ENCODE measurements around the gene KLF15. TPM values are rescaled to one million over a fixed set of nuclear protein-coding genes. Genes with fewer than 3 reads are reported as not detected.

Gene KLF15
- total and polyA plus RNA-seq, 4 experiments from 2014 or later: 0.67 to 0.72 TPM; not detected in 2

DNA sequence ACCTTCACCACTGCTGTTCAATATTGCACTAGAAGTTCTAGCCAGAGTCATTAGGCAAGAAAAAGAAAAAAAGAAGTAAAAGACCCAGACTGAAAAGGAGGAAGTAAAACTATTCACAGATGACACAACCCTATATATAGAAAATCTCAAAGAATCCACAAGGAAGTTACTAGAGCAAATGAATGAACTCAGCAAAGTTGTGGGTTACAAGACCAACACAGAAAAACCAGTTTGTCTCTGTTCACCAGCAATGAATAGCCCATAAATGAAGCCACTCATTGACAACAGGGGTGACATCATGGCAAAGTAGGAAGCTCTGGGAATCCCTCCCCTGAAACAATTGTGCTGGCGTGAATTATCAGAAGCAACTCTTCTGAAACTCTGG is 42.1 kb upstream of the KLF15 start:
- H3K4me3 Mint-ChIP-seq: no peak overlapping the region
- no peak overlapping the region for H3K4me3 ChIP-seq (ENCODE audit: low read length in 2 of 2)
- no peak overlapping the region for H3K27ac ChIP-seq (ENCODE audit: low read depth, low read length)
- no peaks in the 10 kb centered on the region for H3K4me1 Mint-ChIP-seq
- H3K4me1 ChIP-seq (ENCODE audit: insufficient read depth, low read length): no peaks in the 10 kb centered on the region
- CTCF ChIA-PET (ENCODE audit: partially characterized antibody): no interaction called here
- POLR2A ChIA-PET (ENCODE audit: partially characterized antibody): no interaction called here
- no peak for DNase-seq
- H3K27ac Mint-ChIP-seq: no peak overlapping the region
- H3K27me3 ChIP-seq (ENCODE audit: insufficient read depth, low read length): no peaks in the 10 kb centered on the region
- no peaks in the 10 kb centered on the region for H3K9me3 ChIP-seq (ENCODE audit: control insufficient read depth in 1 of 2, low read length in 2 of 2)
- intact Hi-C loops (cut with micrococcal nuclease): no loop called here
- no peaks in the 10 kb centered on the region for H3K36me3 ChIP-seq (ENCODE audit: insufficient read depth, low read length)
- no peaks in the 10 kb centered on the region for H3K36me3 Mint-ChIP-seq
- H3K27me3 Mint-ChIP-seq: peaks cover 12 to 24% of the 10 kb centered on the region in 2 donors
- H3K9me3 Mint-ChIP-seq: no peaks in the 10 kb centered on the region

DNA sequence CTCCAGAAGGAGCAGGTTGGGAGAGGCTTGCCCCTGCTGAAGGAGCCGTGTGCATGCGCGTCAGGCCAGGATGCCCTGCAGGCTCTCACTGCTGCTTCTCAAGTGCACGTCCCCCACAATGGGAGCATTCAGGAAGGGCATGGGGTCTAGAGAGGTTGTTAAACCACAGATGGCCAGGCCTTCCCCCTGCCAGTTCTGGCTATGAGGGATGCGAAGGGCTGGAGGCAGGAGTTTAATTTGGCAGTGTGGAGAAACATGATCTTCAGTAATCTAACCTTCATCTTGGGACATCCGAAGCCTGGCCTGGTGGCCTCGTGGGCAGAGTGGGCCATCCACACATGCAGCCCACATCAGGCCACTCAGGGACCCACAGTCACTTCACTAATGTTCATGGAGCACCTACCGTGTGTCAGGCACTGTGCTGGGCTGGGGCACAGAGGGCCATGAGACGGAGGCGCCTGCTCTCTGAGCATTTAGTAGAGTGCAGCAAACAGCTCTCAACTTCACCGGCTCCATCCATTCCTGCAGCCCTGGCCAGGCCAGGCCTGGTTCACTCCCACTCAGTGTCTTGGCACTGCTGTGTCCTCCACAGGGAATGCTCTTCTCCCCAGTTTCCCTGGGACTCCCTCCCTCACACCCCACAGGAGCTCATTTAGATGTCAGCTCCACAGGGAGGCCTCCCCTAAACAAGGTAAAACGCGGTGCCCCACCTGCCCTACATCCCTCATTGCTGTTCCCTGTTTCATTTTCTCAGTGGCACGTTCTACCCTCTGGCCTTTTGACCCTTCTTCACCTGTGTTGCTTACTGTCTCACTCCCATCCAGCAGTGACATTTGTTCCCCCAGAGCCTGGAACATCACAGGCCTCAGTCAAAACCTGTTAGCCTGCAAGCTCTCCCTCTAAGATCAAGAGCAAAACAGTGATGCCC is 41.5 kb upstream of the KLF15 start:
- no peak overlapping the region for H3K4me3 Mint-ChIP-seq
- H3K9me3 Mint-ChIP-seq: no peaks in the 10 kb centered on the region
- no peaks in the 10 kb centered on the region for H3K4me1 Mint-ChIP-seq
- Histone ChIP-seq H3K4me1 (ENCODE audit: insufficient read depth, low read length) (no peaks in the 10 kb centered on the region), H3K9me3 (ENCODE audit: control insufficient read depth in 1 of 2, low read length in 2 of 2) (no peaks in the 10 kb centered on the region), H3K4me3 (ENCODE audit: low read length in 2 of 2) (no peak overlapping the region), H3K27ac (ENCODE audit: low read depth, low read length) (no peak overlapping the region), H3K27me3 (ENCODE audit: insufficient read depth, low read length) (no peaks in the 10 kb centered on the region), H3K36me3 (ENCODE audit: insufficient read depth, low read length) (no peaks in the 10 kb centered on the region)
- CTCF ChIA-PET (ENCODE audit: partially characterized antibody): no interaction called here
- intact Hi-C loops (cut with micrococcal nuclease): no loop called here
- H3K27ac Mint-ChIP-seq: no peak overlapping the region
- POLR2A ChIA-PET (ENCODE audit: partially characterized antibody): no interaction called here
- H3K27me3 Mint-ChIP-seq: peaks cover 19 to 27% of the 10 kb centered on the region in 2 donors
- H3K36me3 Mint-ChIP-seq: no peaks in the 10 kb centered on the region
- DNase-seq: no peak

DNA sequence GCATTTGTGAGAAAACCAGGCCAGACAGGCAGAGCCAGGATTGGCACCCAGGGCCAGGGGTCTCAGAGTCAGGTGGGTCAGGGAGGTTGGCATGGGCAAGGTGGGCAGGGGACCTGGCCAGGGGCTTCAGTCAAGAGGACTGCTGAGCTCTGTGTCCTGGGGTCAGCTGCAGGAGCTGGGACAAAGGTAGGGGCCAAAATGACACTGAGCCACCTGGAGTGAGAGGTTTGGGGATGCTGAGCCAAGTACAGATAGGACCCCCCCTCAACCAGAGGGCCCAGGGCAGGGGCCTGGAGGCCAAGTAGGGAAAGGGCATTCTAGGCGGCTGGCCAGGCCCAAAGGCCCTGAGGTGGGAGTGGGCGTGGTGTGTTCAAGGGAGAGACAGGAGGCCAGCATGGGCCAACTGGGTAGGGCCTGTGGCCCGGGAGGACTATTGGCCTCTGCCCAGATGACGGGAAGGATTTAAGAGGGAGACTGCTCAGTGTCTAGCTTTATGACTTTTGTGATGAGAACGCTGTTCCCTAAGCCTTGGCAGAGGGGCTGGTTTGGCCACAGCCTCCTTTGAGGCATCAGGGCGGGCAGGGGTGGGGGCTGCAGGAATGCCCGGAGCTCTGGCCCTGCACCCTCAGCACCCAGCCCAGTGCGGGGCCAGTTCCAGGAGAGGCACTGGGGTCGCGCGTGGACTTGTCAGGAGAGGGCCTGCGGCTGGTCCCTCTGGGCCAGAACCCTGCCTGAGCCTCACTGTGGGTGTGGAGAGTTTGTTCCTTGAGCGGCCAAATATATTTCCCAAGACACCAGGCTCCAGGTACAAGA is 40.6 kb upstream of the KLF15 start:
- DNase-seq: no peak
- Histone ChIP-seq H3K4me3 (ENCODE audit: low read length in 2 of 2) (no peak overlapping the region), H3K27me3 (ENCODE audit: insufficient read depth, low read length) (no peaks in the 10 kb centered on the region), H3K36me3 (ENCODE audit: insufficient read depth, low read length) (no peaks in the 10 kb centered on the region), H3K9me3 (ENCODE audit: control insufficient read depth in 1 of 2, low read length in 2 of 2) (no peaks in the 10 kb centered on the region), H3K4me1 (ENCODE audit: insufficient read depth, low read length) (no peaks in the 10 kb centered on the region), H3K27ac (ENCODE audit: low read depth, low read length) (no peak overlapping the region)
- H3K9me3 Mint-ChIP-seq: no peaks in the 10 kb centered on the region
- intact Hi-C loops (cut with micrococcal nuclease): no loop called here
- CTCF ChIA-PET (ENCODE audit: partially characterized antibody): no interaction called here
- peaks cover 25 to 35% of the 10 kb centered on the region in 2 donors for H3K27me3 Mint-ChIP-seq
- no peaks in the 10 kb centered on the region for H3K4me1 Mint-ChIP-seq
- POLR2A ChIA-PET (ENCODE audit: partially characterized antibody): no interaction called here
- no peak overlapping the region for H3K4me3 Mint-ChIP-seq
- no peak overlapping the region for H3K27ac Mint-ChIP-seq
- no peaks in the 10 kb centered on the region for H3K36me3 Mint-ChIP-seq

DNA sequence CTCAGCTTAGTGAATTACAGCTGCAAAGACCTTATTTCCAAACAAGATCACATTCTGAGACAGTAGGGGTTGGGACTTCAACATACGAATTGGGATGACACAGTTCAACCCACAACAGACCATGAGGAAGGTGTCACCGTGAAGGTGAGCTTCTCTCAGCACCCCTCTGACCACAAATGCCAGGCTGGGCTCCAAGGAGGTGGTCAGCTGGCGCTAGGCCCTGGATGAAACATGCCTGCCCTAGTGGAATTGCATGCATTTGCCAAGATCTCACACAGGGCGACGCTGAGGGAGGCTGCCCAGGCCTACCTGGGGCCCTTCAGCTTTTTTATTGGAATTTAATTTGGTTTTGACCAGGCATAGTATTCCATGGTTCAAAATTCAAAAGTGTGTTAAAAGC is 39.3 kb upstream of the KLF15 start:
- Mint-ChIP-seq H3K27ac (no peak overlapping the region), H3K4me1 (no peaks in the 10 kb centered on the region), H3K36me3 (no peaks in the 10 kb centered on the region), H3K9me3 (no peaks in the 10 kb centered on the region), H3K27me3 (peaks cover 35% of the 10 kb centered on the region in 2 donors), H3K4me3 (no peak overlapping the region)
- Histone ChIP-seq H3K9me3 (ENCODE audit: control insufficient read depth in 1 of 2, low read length in 2 of 2) (no peaks in the 10 kb centered on the region), H3K36me3 (ENCODE audit: insufficient read depth, low read length) (no peaks in the 10 kb centered on the region), H3K4me1 (ENCODE audit: insufficient read depth, low read length) (no peaks in the 10 kb centered on the region), H3K4me3 (ENCODE audit: low read length in 2 of 2) (no peak overlapping the region), H3K27me3 (ENCODE audit: insufficient read depth, low read length) (no peaks in the 10 kb centered on the region), H3K27ac (ENCODE audit: low read depth, low read length) (no peak overlapping the region)
- intact Hi-C loops (cut with micrococcal nuclease): no loop called here
- no peak for DNase-seq
- ChIA-PET POLR2A (ENCODE audit: partially characterized antibody) (no interaction called here), CTCF (ENCODE audit: partially characterized antibody) (interaction anchor here (1.8 kb wide), 1 partner anchor 10 kb away, joined by 3 read pairs; no protein-coding TSS in a partner anchor)

DNA sequence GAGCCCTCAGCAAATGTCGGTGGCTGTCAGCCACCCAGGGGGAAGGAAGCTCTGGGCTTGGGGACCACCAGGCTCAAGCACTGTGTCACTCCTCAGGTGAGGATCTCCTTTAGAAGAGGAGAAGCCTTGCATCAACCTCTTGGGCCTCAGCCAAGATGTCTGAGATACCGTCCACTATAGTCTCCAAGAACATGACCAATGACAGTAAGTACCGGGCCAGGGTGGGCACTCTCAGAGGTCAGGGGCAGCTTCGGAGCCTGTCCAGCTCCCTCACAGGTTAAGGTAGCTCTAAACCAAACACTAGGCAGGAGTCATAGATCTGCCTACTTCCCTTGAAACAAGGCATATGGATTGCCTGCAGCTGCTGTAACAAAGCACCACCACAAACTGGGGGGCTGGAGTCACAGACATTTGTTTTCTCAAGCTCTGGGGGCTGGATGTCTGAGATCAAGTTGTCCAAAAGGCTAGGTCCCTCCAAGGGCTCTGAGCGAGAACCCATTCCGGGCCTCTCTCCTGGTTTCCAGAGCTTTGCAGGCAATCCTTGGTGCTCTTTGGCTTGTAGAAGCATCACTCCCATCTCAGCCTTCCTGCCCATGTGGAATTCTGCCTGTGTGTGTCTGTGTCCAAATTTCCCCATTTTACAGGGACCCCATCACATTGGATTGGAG is 38.8 kb upstream of the KLF15 start:
- Histone ChIP-seq H3K36me3 (ENCODE audit: insufficient read depth, low read length) (no peaks in the 10 kb centered on the region), H3K9me3 (ENCODE audit: control insufficient read depth in 1 of 2, low read length in 2 of 2) (no peaks in the 10 kb centered on the region), H3K4me3 (ENCODE audit: low read length in 2 of 2) (no peak overlapping the region), H3K27ac (ENCODE audit: low read depth, low read length) (no peak overlapping the region), H3K27me3 (ENCODE audit: insufficient read depth, low read length) (no peaks in the 10 kb centered on the region), H3K4me1 (ENCODE audit: insufficient read depth, low read length) (no peaks in the 10 kb centered on the region)
- no peak overlapping the region for H3K4me3 Mint-ChIP-seq
- no peaks in the 10 kb centered on the region for H3K4me1 Mint-ChIP-seq
- DNase-seq: no peak
- intact Hi-C loops (cut with micrococcal nuclease): no loop called here
- ChIA-PET POLR2A (ENCODE audit: partially characterized antibody) (no interaction called here), CTCF (ENCODE audit: partially characterized antibody) (interaction anchor here (1.8 kb wide), 1 partner anchor 11 kb away, joined by 3 read pairs; no protein-coding TSS in a partner anchor)
- H3K9me3 Mint-ChIP-seq: no peaks in the 10 kb centered on the region
- H3K36me3 Mint-ChIP-seq: no peaks in the 10 kb centered on the region
- no peak overlapping the region for H3K27ac Mint-ChIP-seq
- H3K27me3 Mint-ChIP-seq: peaks cover 38% of the 10 kb centered on the region in 2 donors

DNA sequence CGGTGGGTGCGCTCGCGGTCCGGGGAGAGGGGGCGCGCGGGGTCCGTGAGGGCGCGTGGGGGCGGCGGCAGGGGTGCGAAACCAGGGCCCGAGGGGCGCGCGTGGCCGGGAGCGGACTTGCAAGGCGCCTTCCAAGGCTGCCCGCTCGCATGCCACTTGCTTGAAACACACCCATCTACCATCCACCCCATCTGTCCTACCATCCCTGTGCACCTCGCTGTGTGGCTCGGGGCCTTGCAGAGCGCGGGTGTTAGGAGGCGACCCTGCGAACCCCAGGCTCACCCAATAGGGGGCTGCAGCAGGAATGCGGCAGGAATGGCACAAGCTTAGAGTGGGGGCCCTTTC is 37.7 kb upstream of the KLF15 start:
- no peaks in the 10 kb centered on the region for H3K36me3 Mint-ChIP-seq
- peaks cover 44% of the 10 kb centered on the region in 2 donors for H3K27me3 Mint-ChIP-seq

More for the DNA sequence above, 37.7 kb upstream of the KLF15 start:
- ChIA-PET POLR2A (ENCODE audit: partially characterized antibody) (no interaction called here), CTCF (ENCODE audit: partially characterized antibody) (no interaction called here)
- Histone ChIP-seq H3K36me3 (ENCODE audit: insufficient read depth, low read length) (no peaks in the 10 kb centered on the region), H3K9me3 (ENCODE audit: control insufficient read depth in 1 of 2, low read length in 2 of 2) (no peaks in the 10 kb centered on the region), H3K4me3 (ENCODE audit: low read length in 2 of 2) (no peak overlapping the region), H3K27ac (ENCODE audit: low read depth, low read length) (no peak overlapping the region), H3K4me1 (ENCODE audit: insufficient read depth, low read length) (no peaks in the 10 kb centered on the region), H3K27me3 (ENCODE audit: insufficient read depth, low read length) (no peaks in the 10 kb centered on the region)
- no peak for DNase-seq
- Mint-ChIP-seq H3K27ac (no peak overlapping the region), H3K4me1 (peaks cover 0 to 2% (median 0%) of the 10 kb centered on the region in 4 donors), H3K4me3 (no peak overlapping the region), H3K9me3 (no peaks in the 10 kb centered on the region)
- intact Hi-C loops (cut with micrococcal nuclease): no loop called here

Data from CD4-positive, alpha-beta memory T cell (primary cell).